GM19025 (cell line): ENCODE results near the gene SMCR8.
"Not testable (repeated sequence)": the region's sequence is repeated elsewhere in the genome, so short reads cannot be mapped to it uniquely, and the experiment has no call there.

Source experiments
- ATAC-seq: cut with Tn5 transposase; IDR thresholded peaks from one replicate; pipeline ENCODE4 v1.9.1; 2021; ENCODE audit warnings: mild to moderate bottlenecking, low read depth, moderate library complexity; ENCODE audit not compliant: unreplicated experiment

Gene SMCR8

GRCh38 chr17:18318117-18318516 is 3.0 kb downstream of the SMCR8 start:
- ATAC-seq, result no peak

DNA sequence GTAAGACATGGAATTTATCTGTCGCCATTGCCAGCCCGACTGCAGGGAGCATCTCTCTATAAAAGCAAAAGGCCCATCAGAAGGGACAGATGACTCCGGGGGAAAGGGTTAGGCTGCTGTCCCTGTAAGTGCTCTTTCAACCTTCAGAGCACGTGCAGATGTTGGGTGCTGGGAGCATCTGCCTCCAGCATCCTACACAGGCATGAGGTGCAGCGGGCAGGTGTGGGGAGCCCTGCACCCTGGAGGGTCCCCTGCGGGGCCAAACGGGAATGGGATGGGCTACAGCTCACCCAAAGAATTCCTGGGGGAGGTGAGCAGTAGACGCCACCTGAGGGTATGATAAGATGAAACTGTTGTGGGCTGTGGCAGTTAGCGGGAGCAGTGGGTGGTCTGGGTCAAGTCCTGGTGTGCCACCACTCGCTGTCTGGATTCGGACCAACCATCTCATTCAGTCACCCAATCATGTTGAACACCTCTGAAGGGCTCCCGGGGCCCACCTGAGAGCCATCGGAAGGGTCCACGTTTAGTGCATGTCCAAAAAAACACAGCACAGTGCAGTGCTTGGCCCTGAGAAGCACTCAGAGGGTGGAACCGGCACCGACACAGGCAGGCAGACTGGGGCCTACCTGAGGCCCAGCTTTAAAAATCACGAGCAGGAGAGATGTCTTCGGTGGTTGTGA is 3.8 kb downstream of the SMCR8 start:
- no peak for ATAC-seq

GRCh38 chr17:18319604-18320256 is 4.6 kb downstream of the SMCR8 start:
- no peak for ATAC-seq

- no peak for ATAC-seq
These were observed 5.2 kb downstream of the SMCR8 start for GRCh38 chr17:18320301-18320700.

DNA sequence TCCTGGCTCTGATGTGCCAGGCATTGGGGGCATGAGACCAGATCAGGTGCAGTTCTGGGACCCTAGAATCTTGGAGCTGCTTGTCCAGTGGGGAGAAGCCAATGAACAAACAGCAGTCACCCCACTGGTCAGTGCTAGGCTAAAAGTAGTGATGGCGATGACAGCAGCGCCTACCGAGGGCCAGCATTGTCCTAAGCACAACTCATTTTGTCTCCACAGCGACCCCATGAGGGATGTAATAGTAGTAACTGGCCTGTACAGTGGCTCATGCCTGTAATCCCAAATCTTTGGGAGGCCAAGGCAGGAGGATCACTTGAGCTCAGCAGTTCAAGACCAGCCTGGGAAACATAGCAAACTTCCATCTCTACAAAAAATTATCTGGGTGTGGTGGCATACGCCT is 6.2 kb downstream of the SMCR8 start:
- ATAC-seq, result no peak

DNA sequence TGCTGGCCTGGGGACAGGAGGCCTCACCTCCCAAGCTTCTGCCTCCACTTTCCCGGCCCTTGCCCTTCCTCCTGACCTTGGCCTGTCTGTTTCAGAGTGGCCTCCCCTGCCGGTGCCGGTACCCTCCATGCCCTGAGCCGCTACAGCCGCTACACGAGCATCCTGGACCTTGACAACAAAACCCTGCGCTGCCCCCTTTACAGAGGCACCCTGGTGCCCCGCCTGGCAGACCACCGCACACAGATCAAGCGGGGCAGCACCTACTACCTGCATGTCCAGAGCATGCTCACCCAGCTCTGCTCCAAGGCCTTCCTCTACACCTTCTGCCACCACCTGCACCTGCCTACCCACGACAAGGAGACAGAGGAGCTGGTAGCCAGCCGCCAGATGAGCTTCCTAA is 7.4 kb downstream of the SMCR8 start:
- ATAC-seq, result no peak

DNA sequence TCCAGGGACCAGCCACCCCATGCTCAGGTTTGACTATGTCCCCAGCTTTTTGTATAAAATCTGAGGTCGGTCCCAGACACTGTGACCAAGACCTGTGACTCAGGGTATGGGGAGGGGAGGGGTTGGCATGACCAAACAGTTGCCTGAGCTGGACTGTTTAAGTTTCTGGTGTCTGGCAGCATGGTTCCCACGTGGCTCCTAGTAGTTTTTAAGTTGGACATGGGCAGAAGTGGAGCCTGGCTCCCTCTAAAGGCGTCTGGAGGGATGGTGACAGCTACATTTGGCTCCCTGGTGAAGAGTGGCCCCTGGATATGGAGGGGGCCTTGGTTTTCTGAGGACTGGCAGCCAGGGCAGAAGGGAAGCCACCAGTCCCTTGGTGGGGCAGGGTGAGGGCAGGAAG is 7.9 kb downstream of the SMCR8 start:
- ATAC-seq, result no peak

DNA sequence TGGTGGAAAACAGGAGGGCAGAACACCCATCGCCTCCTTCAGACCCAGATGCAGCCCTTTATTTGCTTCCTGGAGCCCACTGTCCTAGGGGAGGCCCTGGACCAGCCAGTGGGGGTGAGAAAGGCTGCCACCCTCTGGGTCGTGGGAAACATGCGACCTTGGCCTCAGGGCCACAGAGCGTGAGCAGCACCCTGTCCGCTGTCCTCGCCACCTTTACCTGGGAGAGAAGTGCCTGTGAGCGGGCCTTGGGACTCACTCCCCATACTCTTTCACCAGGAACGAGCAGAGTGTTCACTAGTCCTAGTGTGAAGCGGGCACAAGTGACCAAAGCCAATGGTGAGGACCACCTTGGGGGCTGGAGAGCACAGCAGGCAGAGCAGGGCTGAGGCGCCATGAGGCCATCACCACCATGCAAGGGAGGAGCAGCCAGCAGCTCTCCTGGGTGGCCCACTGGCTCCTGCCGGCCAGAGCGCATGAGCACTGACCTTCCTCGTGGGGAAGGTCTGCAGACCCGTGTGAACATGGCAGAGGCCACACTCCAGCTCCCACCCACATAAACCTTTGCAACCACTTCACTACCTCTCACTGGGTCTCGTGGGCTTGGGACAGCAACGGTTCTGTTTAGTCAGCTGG is 8.5 kb downstream of the SMCR8 start:
- ATAC-seq, result no peak

- ATAC-seq, result no peak
These were observed 9.3 kb downstream of the SMCR8 start for GRCh38 chr17:18324140-18325050.

DNA sequence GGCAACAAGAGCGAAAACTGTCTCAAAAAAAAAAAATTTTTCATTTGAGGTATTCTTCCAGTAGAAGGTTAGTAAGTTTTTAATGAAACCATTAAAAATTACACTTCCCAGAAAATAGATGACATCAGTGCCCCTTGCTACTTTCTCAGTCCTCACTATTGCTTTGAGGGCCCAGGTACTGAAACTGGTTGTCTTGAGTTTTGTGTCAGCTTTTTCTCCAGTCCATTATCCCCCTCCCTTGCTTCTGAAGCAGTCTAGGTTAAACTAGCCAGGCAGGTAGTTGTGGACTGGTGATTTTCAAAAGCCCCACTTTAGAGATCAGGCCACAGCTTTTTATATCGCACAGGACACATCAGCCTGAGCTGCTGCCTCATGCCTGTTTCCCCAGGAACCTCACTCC is 10.9 kb downstream of the SMCR8 start:
- no peak for ATAC-seq

- no peak for ATAC-seq
These were observed 11.5 kb downstream of the SMCR8 start for GRCh38 chr17:18326572-18326971.

DNA sequence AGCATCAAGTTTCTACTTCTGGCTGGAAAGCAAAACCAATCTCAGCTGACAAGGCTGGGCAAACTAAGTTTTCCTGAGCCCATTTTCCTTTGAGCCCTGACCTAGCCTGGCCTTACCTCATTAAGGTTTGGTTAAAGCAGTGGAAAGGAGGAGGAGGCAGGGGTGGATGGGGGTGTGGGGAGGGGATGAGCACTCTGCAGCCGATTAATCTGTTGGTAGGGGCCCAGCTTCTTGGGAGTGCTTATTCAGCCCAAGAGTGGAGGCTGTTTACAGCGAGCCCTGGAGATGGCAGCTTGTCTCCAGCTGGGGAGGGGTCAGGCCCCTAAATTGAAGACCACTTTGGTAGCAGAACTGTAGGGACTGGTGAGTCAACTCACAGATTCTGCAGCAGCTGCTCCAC is 12.0 kb downstream of the SMCR8 start:
- ATAC-seq, result no peak

DNA sequence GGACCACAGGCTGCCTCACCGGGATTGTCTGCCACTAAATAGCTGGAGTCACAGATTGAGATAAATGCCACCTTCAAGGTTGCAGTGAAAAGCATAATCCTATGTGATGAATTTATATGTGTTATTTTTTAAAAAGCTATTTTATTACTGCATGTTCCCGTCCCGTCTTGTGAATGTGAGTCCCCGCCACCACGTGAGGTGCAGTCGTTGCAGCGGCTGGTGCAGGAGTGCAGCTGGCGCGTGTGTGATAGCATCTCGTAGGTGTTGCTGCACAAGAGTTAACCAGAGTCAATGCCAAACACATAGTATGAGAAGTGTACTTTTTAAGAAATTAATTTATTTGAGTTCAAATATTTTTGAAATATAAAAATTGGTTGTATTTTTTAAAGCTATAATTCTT is 12.5 kb downstream of the SMCR8 start:
- ATAC-seq, result no peak

DNA sequence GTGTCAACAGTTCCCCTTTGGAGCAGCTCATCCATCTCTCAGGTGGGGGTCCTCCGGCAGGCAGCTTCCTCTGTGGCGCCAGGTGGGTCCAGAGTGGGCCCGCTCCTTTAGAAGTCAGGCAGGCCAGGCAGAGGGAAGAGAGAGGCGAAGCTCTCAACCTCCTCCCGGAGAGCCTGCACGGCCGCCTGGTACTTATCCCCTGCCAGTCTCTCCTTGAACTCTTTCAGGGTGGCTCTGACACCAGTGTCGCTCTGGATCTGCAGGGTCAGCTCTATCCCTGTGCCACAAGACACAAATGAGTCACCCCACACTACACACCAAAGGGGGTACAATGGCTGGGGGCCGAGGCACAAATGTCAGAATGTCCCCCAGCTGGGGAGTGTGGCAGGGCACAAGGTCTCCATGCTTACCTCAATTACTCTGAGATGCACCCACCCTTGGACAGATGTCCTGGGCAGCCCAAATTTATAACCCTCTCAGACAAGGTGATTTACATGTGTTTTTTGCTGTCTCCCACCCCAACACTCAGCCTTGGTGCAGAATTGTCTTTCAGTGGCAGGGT is 13.6 kb downstream of the SMCR8 start:
- no peak for ATAC-seq

GRCh38 chr17:18331879-18332278 is 16.8 kb downstream of the SMCR8 start:
- no peak for ATAC-seq

DNA sequence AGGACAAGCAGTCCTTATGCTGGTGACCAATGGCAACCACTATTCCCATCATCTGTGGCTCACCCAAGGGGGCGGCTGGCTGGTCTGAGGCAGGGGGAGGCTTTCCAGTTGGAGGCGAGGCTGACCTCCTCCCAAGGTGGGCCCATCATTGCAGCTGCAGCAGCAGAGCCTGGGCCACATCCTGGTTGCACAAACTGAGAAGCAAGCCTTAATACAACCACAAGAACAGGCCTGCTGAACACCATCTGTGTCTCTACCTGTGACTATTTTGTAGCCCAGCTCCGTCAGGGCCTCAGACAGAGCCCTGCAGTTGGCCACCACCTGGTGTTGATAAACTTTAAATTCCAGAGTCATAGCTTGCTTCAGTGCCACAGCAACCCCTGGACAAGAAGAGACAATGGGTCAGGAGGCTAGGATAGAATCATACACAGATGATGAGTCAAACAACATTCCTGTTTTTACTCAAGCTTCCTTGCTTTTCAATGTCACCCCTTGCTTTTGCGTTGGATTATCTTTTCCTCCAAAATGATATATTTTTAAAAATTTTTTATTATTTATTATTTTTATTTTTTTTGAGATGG is 17.9 kb downstream of the SMCR8 start:
- ATAC-seq, result no peak

DNA sequence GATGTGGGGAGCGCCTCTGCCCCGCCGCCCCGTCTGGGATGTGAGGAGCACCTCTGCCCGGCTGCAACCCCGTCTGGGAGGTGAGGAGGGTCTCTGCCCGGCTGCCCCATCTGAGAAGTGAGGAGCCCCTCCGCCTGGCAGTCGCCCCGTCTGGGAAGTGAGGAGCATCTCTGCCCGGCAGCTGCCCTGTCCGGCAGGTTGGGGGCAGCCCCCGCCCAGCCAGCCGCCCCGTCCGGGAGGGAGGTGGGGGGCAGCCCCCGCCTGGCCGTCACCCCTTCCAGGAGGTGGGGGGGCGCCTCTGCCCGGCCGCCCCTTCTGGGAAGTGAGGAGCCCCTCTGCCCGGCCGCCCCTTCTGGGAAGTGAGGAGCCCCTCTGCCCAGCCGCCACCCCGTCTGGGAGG is 23.1 kb downstream of the SMCR8 start:
- not testable (repeated sequence) for ATAC-seq

DNA sequence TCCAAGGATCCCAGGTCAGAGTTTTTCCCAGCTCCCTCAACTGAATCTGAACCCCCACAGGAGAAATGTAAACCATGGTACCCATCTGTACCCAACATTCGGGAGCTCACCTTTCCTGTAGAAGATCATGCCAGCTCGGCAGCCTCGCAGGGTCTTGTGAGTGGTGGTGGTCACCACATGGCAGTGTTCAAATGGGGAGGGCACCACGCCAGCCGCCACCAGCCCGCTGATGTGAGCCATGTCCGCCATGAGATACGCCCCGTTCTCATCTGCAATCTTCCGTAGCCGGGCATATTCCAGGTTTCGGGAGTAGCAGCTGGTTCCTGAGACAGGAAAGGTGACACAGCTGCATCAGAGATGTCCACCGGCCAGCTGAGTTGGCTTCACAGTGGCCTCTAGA is 24.8 kb downstream of the SMCR8 start:
- ATAC-seq, result no peak

DNA sequence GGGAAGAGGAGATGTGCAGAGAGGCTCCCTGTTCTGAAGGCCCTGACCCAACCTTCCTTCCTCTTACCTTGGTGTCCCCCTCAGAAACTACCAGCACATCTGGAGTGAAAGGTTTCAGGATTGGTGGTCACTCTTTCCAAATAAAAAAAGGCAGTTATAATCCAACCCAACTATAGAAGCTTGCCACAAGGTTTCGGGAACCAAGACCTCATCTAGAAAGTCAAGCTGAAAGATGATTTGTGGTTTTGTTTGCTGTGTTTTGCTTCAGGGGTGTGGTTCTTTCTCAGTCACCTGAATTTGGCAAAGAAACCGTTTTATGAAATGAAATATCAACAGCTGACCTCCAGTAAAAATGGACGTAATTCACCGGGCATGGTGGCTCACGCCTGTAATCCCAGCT is 28.9 kb downstream of the SMCR8 start:
- no peak for ATAC-seq

GRCh38 chr17:18353541-18353940 is 38.4 kb downstream of the SMCR8 start:
- ATAC-seq, result no peak
